PFSK-1 (cell line): ENCODE measurements around the gene USH2A.

Experiments
- POLR2AphosphoS5 ChIP-seq: IDR thresholded peaks from 2 replicates; pipeline ENCODE4 v1.6.1; 2012; ENCODE audit warnings: low read depth, mild to moderate bottlenecking, control low read depth, low read length, moderate library complexity
- TAF1 ChIP-seq: IDR thresholded peaks from 2 replicates; pipeline ENCODE4 v1.6.1; 2012; ENCODE audit warnings: low read length, control low read depth, borderline replicate concordance; ENCODE audit not compliant: insufficient read depth

DNA sequence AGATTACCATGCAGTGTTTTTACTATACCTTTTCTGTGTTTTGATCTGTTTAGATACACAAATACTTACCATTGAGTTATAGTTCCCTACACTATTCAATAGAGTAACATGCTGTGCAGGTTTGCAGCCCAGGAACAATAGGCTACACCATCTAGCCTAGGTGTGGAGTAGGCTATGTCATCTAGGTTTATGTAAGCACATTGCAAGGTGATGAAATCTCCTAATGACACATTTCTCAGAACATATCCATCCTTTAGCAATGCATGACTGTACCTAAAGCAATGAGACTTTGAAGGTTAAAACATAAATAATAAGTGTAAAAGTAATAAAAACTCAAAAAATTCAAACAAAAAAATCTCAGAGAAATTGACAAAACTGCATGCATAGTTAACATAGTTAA, 358.6 kb downstream of the USH2A start:
- TF ChIP-seq POLR2AphosphoS5: no peak
- TF ChIP-seq TAF1: no peak
